HCT116 (cell line): ENCODE data around the gene MPZ. TPM values are rescaled to one million over a fixed set of nuclear protein-coding genes. Genes with fewer than 3 reads are reported as not detected.

Source experiments
- ATAC-seq: fragments of 200-7000 bp; cut with Tn5 transposase; 2 replicates; pipeline ENCODE4 v1.9.1; 2020; ENCODE audit warnings: mild to moderate bottlenecking, moderate library complexity
- BruUV-seq: library from RNA; stranded (reverse); fragments of 400-500 nt; replicated peaks from 2 replicates; lab custom pipeline; 2021; lab: Mats Ljungman, UMichigan
- CTCF ChIA-PET: fragments of 300-600 bp; sonication (Branson Sonifier 250); formaldehyde crosslinking; loops from one replicate; lab custom pipeline; 2021; ENCODE audit warnings: antibody characterized with exemption; lab: Charles Lee
- POLR2A ChIA-PET: fragments of 300-600, 350-600 bp; sonication (Branson Sonifier 250); formaldehyde crosslinking; loops from one replicate; lab custom pipeline; 2021; ENCODE audit warnings: antibody characterized with exemption; lab: Charles Lee
- RAD21 ChIA-PET, 2 experiments: fragments of 300-600 bp; sonication (Branson Sonifier 250); formaldehyde crosslinking; loops; one replicate each; lab custom pipeline; 2023; ENCODE audit warnings: low total read pairs in 2 of 2; ENCODE audit not compliant: uncharacterized antibody in 2 of 2, unreplicated experiment in 2 of 2, low non-redundant PET in 1 of 2; lab: Charles Lee
- DNase-seq: peaks from one replicate; pipeline ENCODE4 v3.0.0-alpha.2; 2010; ENCODE audit warnings: low read depth, low spot score
- H2AFZ ChIP-seq: fragments of 200-600 bp; shearing (Covaris generic), sonication (generic); 2 replicates; pipeline ENCODE4 v1.6.1; 2017; ENCODE audit warnings: low read depth, mixed run types, mixed read lengths, antibody characterized with exemption, low read length; ENCODE audit not compliant: poor library complexity, severe bottlenecking
- H3K27ac ChIP-seq: 2 replicates; pipeline ENCODE4 v1.5.1; 2012; ENCODE audit warnings: low read depth, low read length
- H3K27me3 ChIP-seq: fragments of 200-600 bp; sonication (generic); 2 replicates; pipeline ENCODE4 v1.6.1; 2016; ENCODE audit warnings: mixed run types, low read length, mixed read lengths; ENCODE audit not compliant: insufficient read depth
- H3K36me3 ChIP-seq, 2 experiments: fragments of 200-500 bp in 1 of 2; fragments of 200-600 bp in 1 of 2; sonication (Bioruptor generic) in 1 of 2; sonication (generic) in 1 of 2; 2 replicates each; pipeline versions ENCODE4 v1.5.1 to v1.6.1; 2014 to 2016; ENCODE audit warnings: low read length in 2 of 2, inconsistent platforms in 1 of 2, mixed read lengths in 1 of 2, mixed run types in 1 of 2; ENCODE audit not compliant: insufficient read depth in 2 of 2, control insufficient read depth in 1 of 2
- H3K4me1 ChIP-seq, 2 experiments: fragments of 200-600 bp in 1 of 2; sonication (generic) in 1 of 2; 2 replicates each; pipeline versions ENCODE4 v1.5.1 to v1.6.1; 2012 to 2017; ENCODE audit warnings: low read length in 2 of 2, inconsistent platforms in 1 of 2, mild to moderate bottlenecking in 1 of 2, mixed read lengths in 1 of 2, mixed run types in 1 of 2, moderate library complexity in 1 of 2; ENCODE audit not compliant: insufficient read depth in 2 of 2, control insufficient read depth in 1 of 2
- H3K4me2 ChIP-seq: fragments of 200-600 bp; sonication (generic); 2 replicates; pipeline ENCODE4 v1.6.1; 2017; ENCODE audit warnings: mixed run types, low read length, mixed read lengths
- H3K4me3 ChIP-seq, 2 experiments: fragments of 200-600 bp in 1 of 2; sonication (generic) in 1 of 2; replicated peaks in 1 of 2; 2 replicates each; pipeline ENCODE4 v1.5.1; 2011 to 2016; ENCODE audit warnings: low read length in 2 of 2, control low read depth in 1 of 2, low read depth in 1 of 2, mild to moderate bottlenecking in 1 of 2, mixed read lengths in 1 of 2, mixed run types in 1 of 2
- H3K79me2 ChIP-seq: fragments of 200-600 bp; sonication (generic); 2 replicates; pipeline ENCODE4 v1.6.1; 2017; ENCODE audit warnings: mild to moderate bottlenecking, mixed run types, low read length, moderate library complexity, mixed read lengths; ENCODE audit not compliant: insufficient read depth
- H3K9ac ChIP-seq: fragments of 200-600 bp; sonication (generic); 2 replicates; pipeline ENCODE4 v1.6.1; 2016; ENCODE audit warnings: low read length, mixed read lengths
- H3K9me2 ChIP-seq: fragments of 200-600 bp; sonication (generic), shearing (Covaris generic); 2 replicates; pipeline ENCODE4 v1.6.1; 2017; ENCODE audit warnings: mixed run types, mild to moderate bottlenecking, moderate library complexity; ENCODE audit not compliant: insufficient read depth
- H3K9me3 ChIP-seq, 2 experiments: fragments of 200-500 bp in 1 of 2; fragments of 200-600 bp in 1 of 2; sonication (Bioruptor generic) in 1 of 2; sonication (generic) in 1 of 2; 2 replicates each; pipeline ENCODE4 v1.6.1; 2014 to 2017; ENCODE audit warnings: low read length in 2 of 2, mixed read lengths in 2 of 2, inconsistent platforms in 1 of 2, low read depth in 1 of 2, mild to moderate bottlenecking in 1 of 2, mixed run types in 1 of 2, moderate library complexity in 1 of 2; ENCODE audit not compliant: control insufficient read depth in 1 of 2, insufficient read depth in 1 of 2
- H4K20me1 ChIP-seq: fragments of 200-600 bp; sonication (generic), shearing (Covaris generic); 2 replicates; pipeline ENCODE4 v1.6.1; 2017; ENCODE audit warnings: mixed run types, mild to moderate bottlenecking, moderate library complexity; ENCODE audit not compliant: insufficient read depth
- CBX3 ChIP-seq: IDR thresholded peaks from 2 replicates; pipeline ENCODE4 v1.6.1; 2012; ENCODE audit warnings: low read depth
- CEBPB ChIP-seq: IDR thresholded peaks from 2 replicates; pipeline ENCODE4 v1.6.1; 2012; ENCODE audit warnings: low read depth
- EGR1 ChIP-seq: IDR thresholded peaks from 2 replicates; pipeline ENCODE4 v1.6.1; 2012; ENCODE audit warnings: low read depth
- ELF1 ChIP-seq: IDR thresholded peaks from 2 replicates; pipeline ENCODE4 v1.6.1; 2012; ENCODE audit warnings: low read depth, borderline replicate concordance
- EZH2 ChIP-seq: fragments of 200-600 bp; sonication (generic); IDR thresholded peaks from 2 replicates; pipeline ENCODE4 v1.6.1; 2017; ENCODE audit warnings: antibody characterized with exemption, mixed run types
- EZH2phosphoT487 ChIP-seq: fragments of 200-600 bp; IDR thresholded peaks from 2 replicates; pipeline ENCODE4 v1.6.1; 2018; ENCODE audit warnings: antibody characterized with exemption, borderline replicate concordance
- JUND ChIP-seq: IDR thresholded peaks from 2 replicates; pipeline ENCODE4 v1.6.1; 2012
- POLR2A ChIP-seq: IDR thresholded peaks from 2 replicates; pipeline ENCODE4 v1.7.0; 2011; ENCODE audit warnings: borderline replicate concordance; ENCODE audit not compliant: insufficient read depth, insufficient read length; ENCODE audit errors: extremely low read depth
- SIN3A ChIP-seq: IDR thresholded peaks from 2 replicates; pipeline ENCODE4 v1.6.1; 2012; ENCODE audit warnings: low read depth
- SP1 ChIP-seq: IDR thresholded peaks from 2 replicates; pipeline ENCODE4 v1.6.1; 2012; ENCODE audit warnings: low read depth
- TCF7L2 ChIP-seq: IDR thresholded peaks from 2 replicates; pipeline ENCODE4 v1.7.0; 2011; ENCODE audit warnings: borderline replicate concordance, inconsistent platforms; ENCODE audit not compliant: insufficient read depth, insufficient read length; ENCODE audit errors: extremely low read depth
- ZFX ChIP-seq: fragments of 450-650 bp; IDR thresholded peaks from 2 replicates; pipeline ENCODE4 v1.6.1; 2017
- ZNF274 ChIP-seq: fragments of 200-500 bp; sonication (Bioruptor generic); IDR thresholded peaks from 2 replicates; pipeline ENCODE4 v1.6.1; 2014; ENCODE audit warnings: mild to moderate bottlenecking, low read depth, low read length, inconsistent platforms
- intact Hi-C: fragments of 100-400 bp; cut with micrococcal nuclease; formaldehyde crosslinking; loops from 2 replicates; pipeline ENCODE4 v1.10.0; 2022
- total RNA-seq: library from RNA; stranded (reverse); gene quantifications from one replicate; pipeline ENCODE4 v1.2.1, GENCODE V29; 2021; ENCODE audit not compliant: unreplicated experiment
- TF ChIP-seq, protein P1 (sequence below): IDR thresholded peaks from 2 replicates; pipeline ENCODE4 v1.6.1; 2012
- TF ChIP-seq, protein P2 (sequence below): IDR thresholded peaks from 2 replicates; pipeline ENCODE4 v1.6.1; 2012; ENCODE audit warnings: low read depth
- TF ChIP-seq, protein P3 (sequence below): IDR thresholded peaks from 2 replicates; pipeline ENCODE4 v1.6.1; 2011; ENCODE audit warnings: mild to moderate bottlenecking, low read length, moderate library complexity; ENCODE audit not compliant: insufficient replicate concordance; ENCODE audit errors: extremely low read depth

Gene MPZ
- total RNA-seq, 1 experiment from 2014 or later = 3.6 TPM

DNA sequence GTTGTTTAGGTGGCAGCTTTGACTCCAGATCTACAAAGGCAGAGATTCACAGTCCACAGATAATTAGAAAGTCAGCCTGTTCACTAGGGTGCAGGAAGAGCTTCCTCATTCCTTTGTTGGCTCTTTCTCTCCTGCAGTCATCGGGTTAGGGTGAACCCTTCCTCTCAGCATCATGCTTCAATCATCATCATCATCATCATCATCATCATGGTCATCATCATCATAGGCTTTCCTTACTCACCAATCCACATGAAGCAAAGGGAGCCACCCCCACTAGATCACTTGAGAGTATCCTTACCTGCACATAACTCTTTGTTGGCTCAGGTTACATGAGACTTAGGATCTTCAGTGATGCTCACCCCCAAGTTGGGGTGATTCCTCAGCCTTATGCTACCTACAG, 19.0 kb downstream of the MPZ start:
- H3K79me2 ChIP-seq = no peaks in the 10 kb centered on the region
- no peak overlapping the region for H3K27ac ChIP-seq
- no peaks in the 10 kb centered on the region for H3K9me2 ChIP-seq
- TF ChIP-seq, protein P1, sequence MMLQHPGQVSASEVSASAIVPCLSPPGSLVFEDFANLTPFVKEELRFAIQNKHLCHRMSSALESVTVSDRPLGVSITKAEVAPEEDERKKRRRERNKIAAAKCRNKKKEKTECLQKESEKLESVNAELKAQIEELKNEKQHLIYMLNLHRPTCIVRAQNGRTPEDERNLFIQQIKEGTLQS = no peak
- no peak for TF ChIP-seq CBX3
- no peak for TF ChIP-seq SIN3A
- no peak for TF ChIP-seq JUND
- no peak for TF ChIP-seq ZFX
- no peak for TF ChIP-seq ELF1
- no peak for TF ChIP-seq EZH2
- H3K9me3 ChIP-seq = no peaks in the 10 kb centered on the region
- no TSS peak for BruUV-seq
- H2AFZ ChIP-seq = no peak overlapping the region
- RAD21 ChIA-PET = interaction anchor here in 1 of 2 experiments (0.9 to 1.0 kb wide), 2 partner anchors 63 to 82 kb away, joined by 3 to 5 read pairs; no protein-coding TSS in a partner anchor
- no peaks in the 10 kb centered on the region for H3K36me3 ChIP-seq
- H4K20me1 ChIP-seq = no peaks in the 10 kb centered on the region
- intact Hi-C loops = loop anchor here (1.0 kb wide), 1 partner anchor 63 kb away; no protein-coding TSS in a partner anchor
- no peak overlapping the region for H3K4me2 ChIP-seq
- ATAC-seq (no peak), DNase-seq (no peak)
- H3K27me3 ChIP-seq = no peaks in the 10 kb centered on the region
- CTCF ChIA-PET = interaction anchor here (0.6 to 4.4 kb wide), 12 partner anchors 8 to 81 kb away, joined by 3 to 26 read pairs (median 4); partner anchors contain the start of genes FCER1G and TOMM40L
- H3K4me3 ChIP-seq = no peak overlapping the region
- H3K9ac ChIP-seq = no peak overlapping the region
- H3K4me1 ChIP-seq = 0 out of 4 replicates have a peak, but pooled peaks cover 0 to 2% of the 10 kb centered on the region in 2 experiments
- POLR2A ChIA-PET = no interaction called here

DNA sequence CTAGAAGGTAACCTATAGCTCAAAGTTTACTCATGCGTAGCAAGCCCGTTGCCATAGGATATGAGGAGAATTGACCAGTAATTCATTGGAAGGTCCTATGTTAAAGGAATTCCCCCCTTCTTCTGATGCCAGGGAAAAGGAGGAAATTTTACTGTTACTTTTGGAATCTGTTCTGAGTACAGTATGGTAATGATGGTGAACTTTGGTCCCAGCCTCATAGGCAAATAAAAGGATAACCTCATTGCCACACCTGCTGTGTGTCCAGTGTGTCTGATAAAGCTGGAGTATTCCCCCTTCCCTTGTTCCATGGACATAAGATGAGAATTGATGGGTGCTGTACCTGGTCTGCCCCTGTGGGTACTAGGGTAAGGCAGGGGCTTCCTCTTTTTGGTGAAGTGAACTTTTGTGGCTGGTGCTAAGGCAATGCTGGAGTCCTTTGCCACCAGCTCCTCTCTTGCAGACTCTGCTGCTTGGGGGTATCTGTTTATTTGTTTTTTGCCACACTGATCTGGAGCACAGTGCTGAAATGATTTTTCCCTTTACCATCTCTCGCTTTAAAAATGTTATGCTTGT, 22.2 kb downstream of the MPZ start:
- ATAC-seq = no peak
- intact Hi-C loops = no loop called here
- Histone ChIP-seq H3K9ac (no peak overlapping the region), H4K20me1 (no peaks in the 10 kb centered on the region), H3K36me3 (no peaks in the 10 kb centered on the region), H3K4me1 (0 out of 4 replicates have a peak, but pooled peaks cover 0 to 2% of the 10 kb centered on the region in 2 experiments), H3K4me3 (no peak overlapping the region), H3K4me2 (no peak overlapping the region), H3K27me3 (peaks cover 20% of the 10 kb centered on the region; the same call in 1 of the 2 replicates), H2AFZ (no peak overlapping the region), H3K79me2 (no peaks in the 10 kb centered on the region), H3K9me2 (no peaks in the 10 kb centered on the region), H3K9me3 (no peaks in the 10 kb centered on the region), H3K27ac (no peak overlapping the region)
- RAD21 ChIA-PET = no interaction called here
- CTCF ChIA-PET = interaction anchor here (0.9 kb wide), 1 partner anchor 62 kb away, joined by 4 read pairs; the partner anchor contains the start of gene TOMM40L
- DNase-seq = no peak
- POLR2A ChIA-PET = no interaction called here
- BruUV-seq = no TSS peak
- TF ChIP-seq POLR2A = no peak
- no peak for TF ChIP-seq EZH2phosphoT487
- no peak for TF ChIP-seq SP1
- no peak for TF ChIP-seq EGR1
- TF ChIP-seq, protein P2, sequence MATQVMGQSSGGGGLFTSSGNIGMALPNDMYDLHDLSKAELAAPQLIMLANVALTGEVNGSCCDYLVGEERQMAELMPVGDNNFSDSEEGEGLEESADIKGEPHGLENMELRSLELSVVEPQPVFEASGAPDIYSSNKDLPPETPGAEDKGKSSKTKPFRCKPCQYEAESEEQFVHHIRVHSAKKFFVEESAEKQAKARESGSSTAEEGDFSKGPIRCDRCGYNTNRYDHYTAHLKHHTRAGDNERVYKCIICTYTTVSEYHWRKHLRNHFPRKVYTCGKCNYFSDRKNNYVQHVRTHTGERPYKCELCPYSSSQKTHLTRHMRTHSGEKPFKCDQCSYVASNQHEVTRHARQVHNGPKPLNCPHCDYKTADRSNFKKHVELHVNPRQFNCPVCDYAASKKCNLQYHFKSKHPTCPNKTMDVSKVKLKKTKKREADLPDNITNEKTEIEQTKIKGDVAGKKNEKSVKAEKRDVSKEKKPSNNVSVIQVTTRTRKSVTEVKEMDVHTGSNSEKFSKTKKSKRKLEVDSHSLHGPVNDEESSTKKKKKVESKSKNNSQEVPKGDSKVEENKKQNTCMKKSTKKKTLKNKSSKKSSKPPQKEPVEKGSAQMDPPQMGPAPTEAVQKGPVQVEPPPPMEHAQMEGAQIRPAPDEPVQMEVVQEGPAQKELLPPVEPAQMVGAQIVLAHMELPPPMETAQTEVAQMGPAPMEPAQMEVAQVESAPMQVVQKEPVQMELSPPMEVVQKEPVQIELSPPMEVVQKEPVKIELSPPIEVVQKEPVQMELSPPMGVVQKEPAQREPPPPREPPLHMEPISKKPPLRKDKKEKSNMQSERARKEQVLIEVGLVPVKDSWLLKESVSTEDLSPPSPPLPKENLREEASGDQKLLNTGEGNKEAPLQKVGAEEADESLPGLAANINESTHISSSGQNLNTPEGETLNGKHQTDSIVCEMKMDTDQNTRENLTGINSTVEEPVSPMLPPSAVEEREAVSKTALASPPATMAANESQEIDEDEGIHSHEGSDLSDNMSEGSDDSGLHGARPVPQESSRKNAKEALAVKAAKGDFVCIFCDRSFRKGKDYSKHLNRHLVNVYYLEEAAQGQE = no peak
- TF ChIP-seq TCF7L2 = no peak
- TF ChIP-seq, protein P3, sequence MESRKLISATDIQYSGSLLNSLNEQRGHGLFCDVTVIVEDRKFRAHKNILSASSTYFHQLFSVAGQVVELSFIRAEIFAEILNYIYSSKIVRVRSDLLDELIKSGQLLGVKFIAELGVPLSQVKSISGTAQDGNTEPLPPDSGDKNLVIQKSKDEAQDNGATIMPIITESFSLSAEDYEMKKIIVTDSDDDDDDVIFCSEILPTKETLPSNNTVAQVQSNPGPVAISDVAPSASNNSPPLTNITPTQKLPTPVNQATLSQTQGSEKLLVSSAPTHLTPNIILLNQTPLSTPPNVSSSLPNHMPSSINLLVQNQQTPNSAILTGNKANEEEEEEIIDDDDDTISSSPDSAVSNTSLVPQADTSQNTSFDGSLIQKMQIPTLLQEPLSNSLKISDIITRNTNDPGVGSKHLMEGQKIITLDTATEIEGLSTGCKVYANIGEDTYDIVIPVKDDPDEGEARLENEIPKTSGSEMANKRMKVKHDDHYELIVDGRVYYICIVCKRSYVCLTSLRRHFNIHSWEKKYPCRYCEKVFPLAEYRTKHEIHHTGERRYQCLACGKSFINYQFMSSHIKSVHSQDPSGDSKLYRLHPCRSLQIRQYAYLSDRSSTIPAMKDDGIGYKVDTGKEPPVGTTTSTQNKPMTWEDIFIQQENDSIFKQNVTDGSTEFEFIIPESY = no peak
- no peak for TF ChIP-seq ZNF274
- no peak for TF ChIP-seq CEBPB
